SHP77 (cell line): ENCODE results near the gene GOLGA7B.
A peak's percentile ranks its signal among the peaks of the same experiment; 100 is the strongest.

Experiments
- DNase-seq, 2 experiments: peaks; one replicate each; lab custom pipeline; 2025; lab: John Stamatoyannopoulos, UW

Gene GOLGA7B

DNA sequence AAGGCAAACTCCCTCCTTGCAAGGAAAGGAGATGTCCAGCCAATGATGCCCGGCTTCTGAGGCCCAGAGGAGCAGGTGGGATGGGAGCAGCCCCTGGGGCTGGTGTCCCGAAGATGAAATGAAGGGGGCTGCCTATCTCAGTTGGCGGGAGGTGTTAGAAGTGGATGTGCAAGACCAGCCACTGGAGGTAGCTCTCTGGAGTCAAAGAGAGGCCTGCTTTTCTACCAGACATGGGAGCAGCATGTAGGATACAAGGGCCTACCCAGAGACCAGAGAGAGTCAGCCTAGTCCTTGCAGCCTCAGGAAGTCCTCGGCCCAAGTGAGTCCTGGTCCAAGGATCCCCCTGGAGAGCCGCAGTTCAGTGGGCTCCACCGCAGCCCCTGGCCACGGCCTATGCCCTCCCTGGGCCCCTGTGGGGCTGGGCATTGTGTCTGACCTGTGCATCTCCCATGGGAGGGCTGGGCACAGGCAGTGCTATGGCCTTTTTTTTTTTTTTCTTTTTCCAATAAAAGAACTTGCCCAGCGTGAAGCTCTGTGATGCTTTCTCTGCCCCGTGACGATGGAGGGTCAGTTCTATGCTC, 17.7 kb downstream of the GOLGA7B start:
- no peak for DNase-seq

DNA sequence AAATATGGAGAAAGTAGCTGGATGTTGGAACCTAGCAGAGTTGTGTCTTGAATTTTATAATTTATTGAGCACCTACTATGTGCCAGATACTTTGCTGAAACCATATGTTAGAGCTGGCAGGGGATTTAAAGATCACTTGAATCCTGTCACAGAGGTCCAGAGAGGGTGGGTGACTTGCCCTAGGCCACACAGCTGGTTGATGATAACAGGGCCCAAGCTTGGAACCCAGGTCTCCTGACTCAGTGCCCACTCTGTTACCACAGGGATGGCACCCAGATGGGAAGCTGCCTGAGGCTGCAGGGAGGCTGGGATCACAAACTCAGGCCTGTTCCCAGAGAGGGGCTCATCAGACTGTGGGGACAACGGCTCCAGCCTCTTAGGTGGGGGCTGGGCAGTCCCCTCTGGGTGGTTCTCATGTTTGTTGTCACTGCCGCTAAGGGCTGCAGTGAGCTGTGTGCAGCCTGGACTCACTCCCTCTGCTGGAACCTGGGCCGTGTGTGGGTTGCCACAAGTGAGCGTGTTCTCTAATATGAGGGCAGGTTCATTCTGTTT, 18.6 kb downstream of the GOLGA7B start:
- DNase-seq = peak in 1 of 2 experiments; percentile 19

DNA sequence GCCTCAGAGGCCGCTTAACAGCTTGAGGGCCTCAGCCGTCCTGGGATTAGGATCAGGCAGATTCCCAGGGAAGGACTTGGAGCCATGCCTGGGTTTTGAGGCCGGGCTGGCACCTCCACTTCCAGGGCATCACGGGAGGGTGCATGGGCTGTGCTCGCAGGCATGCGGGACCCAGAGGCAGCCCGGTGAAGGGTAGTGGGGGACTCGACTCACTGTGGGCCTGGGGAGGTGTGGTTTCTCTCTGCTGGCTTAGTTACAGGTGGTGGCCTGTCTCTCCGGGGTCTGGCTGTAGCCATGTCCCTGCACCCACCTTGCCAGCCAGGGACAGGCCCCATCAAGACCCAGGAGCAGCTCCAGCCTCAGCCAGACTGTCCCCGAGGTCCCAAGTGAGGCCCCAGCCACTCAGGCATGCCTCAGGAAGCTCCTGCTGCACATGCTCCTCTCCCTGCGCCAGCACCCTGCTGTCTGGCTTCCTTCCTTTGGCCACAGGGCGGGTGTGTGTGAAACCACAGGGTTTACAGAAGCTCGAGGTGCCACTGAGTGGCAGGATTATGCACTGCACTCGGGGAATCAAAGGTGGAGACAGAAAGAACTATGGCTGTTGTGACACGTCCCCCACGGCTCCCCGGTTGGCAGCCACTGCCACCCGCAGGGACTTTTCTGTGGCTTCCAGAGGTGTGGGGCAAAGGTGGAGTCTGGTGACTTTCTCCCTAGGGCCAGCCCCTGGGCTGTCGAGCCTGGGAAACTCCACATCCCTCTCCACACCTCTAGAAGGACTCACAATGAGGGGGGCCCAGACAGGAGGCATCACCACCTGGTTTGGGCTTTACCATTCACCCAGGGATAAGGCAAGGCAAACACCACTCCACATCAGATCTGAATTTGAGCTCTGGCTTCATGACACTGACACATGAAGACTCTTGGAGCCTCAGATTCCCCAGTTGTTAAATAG, 19.7 kb downstream of the GOLGA7B start:
- peak; percentile 90 to 92 for DNase-seq

DNA sequence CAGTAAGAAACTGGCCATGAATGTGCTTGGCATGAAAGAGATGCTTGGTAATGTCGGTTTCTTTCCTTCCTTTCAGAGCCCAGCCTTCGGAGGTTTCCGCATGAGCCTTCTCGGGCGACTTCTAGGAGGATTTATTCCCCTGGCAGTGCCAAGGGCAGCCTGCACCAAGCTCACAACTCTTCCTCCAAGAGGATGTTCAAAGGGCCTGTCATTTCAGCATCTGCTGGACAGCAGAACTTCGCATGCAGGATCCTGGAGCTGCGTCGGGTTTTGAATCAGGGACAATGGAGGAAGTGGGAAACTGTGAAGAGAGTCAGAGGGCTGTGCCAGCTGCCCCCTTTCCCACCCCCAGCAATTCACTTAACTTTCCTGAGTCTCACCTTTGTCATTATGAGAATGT, 21.3 kb downstream of the GOLGA7B start:
- no peak for DNase-seq

DNA sequence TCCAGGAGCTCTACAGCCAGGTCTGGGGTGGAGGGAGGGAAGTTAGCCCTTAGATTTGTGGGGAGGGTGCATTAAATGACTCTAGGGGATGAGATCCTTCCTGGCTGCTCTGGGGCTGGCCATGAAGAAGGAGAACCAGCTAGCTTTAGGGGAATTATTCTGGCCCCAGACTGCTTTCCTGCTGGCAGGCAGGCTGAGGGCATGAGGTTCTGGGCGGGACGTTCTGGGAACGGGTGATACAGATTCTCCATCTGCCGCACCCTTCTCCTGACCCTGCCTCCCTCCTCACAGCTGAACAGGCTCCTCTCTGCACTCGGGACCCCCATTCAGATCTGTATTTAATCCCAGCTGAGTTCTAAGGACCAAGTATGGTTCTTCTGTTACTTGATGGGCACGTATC, 23.9 kb downstream of the GOLGA7B start:
- DNase-seq = no peak

DNA sequence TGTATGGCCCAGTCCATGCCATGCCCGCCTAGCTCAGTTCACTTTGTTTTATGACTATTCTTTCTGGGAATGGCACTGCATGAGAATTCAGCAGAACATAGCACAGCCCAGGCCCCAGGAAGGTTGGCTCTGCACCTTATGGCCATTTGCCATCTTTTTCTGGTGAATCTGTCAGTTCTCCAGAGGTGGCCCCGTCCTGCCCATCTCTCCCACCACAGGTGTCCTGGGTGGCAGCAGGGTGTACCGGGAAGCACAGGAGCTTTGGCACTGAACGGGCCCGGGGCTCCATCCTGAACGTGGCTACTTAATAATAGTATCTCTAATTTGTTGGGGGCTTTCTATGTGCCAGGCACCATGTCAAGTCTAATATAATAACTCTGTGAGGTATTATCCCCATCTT, 24.7 kb downstream of the GOLGA7B start:
- DNase-seq = no peak

DNA sequence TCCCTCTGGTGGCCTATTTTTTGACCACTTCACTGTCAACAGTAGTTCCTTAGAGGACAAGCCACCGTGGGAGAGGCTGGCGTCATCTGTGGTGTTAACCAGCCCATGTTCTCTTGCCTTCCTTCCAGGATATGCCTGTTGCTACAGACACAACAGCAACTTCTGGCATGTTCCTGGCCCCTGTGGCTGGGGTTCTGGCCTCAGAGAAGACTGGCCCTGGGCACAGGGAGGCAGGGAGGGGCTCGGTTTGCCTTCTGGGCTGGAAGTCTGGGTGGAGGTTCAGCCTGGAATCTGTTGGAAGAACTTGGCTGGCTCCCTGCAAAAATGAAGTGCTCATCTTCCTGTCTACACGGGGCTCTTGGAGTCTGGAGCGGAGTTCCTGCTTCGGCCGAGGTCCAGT, 25.7 kb downstream of the GOLGA7B start:
- DNase-seq = no peak

DNA sequence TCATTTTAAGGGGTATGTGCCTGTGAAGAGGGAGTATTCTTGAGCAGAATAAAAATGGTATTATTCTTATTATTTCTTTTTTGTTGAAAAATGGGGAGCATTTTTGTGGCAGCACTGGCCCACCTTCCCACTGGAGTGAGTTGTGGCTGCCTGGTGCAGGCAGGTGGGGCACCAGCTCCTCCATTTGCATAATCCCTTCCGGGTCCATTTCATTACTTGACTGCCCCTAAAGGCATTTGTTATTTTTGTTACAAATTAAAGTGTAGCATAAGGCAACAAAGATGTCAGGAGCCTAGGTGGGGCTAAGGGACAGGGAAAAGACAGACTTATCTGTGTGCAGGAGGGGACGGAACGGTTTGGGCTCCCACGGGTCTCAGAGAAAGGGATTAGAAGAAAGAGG, 26.8 kb downstream of the GOLGA7B start:
- no peak for DNase-seq

DNA sequence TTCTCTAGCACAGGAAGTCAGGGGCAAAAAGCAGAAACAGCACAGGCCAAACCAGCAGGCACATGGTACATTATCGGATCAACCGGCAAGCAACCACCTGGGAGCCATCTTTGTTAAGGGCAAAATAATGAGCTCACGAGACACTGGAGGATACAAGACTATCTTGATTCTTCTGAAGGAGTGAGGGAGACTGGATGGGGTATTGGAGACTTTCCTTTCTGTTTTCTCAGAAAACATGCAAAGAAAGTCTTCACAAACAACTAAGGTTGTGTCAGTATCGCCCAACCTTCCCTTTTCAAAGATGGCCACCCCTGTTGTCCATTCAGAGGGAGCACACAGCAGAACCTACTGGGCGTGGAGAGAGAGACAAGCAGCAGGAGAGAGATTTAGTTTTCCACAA, 29.6 kb downstream of the GOLGA7B start:
- DNase-seq = no peak

DNA sequence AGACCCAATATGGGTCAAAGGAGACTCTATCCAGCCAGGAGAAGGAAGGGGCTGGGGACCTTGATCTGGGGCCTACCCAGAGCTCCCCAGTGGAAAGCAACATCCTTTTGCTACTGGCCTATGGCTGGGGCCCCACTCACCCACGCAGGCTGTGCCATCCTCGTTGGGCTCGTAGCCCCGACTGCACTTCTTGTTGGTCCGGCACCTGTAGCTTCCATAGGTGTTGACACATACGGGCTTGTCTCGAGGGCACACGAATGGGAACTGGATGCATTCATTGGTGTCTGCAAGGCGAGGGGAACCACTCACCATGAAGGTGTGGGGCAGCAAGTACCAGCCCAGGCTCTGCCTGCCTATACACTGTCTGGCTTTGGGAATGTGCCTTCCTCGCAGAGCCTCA, 30.5 kb downstream of the GOLGA7B start:
- DNase-seq = no peak

DNA sequence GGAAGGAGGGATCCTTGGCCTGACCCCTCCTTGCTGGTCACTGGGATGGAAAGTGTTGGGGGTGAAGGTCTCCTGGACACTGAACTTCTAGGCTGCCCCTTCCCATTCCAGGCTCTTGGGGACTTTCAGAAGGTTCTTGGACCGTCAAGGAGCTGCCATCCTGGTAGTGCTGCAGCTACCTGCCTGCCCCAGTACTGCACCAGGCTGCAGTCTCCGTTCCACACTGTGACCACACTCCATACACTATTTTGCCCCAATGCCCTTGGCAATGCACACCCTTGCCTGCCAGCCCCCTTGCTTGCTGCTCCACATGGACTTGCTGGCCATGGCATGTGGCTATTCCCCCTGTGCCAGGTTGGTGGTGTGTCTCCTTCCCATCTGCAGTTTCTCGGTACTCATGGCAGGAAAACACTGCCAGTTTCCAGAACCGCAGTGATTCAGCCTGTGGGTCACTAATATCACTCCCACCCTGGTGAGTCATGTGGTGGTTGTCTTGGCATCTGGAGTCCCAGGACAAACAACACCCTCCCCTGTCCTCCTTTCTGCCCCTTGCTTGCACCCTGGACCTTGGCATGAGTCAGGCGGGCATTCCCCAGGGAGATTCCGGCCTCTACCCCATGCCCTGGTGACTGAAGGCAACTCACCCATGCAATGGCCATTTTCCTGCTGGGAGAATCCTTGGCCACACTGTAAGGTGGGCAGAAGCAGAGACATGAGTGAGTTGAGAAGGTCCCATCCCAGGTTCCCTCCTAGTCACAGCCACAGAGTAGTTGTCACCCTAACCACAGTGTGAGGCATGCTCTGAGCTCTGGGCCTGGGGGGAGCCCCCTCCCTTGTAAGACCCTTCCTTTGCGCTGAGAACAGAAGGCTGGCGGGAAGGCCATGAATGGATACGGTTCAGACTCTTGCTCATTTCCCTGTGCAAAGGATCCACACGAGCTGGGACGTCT, 32.8 kb downstream of the GOLGA7B start:
- DNase-seq = no peak

DNA sequence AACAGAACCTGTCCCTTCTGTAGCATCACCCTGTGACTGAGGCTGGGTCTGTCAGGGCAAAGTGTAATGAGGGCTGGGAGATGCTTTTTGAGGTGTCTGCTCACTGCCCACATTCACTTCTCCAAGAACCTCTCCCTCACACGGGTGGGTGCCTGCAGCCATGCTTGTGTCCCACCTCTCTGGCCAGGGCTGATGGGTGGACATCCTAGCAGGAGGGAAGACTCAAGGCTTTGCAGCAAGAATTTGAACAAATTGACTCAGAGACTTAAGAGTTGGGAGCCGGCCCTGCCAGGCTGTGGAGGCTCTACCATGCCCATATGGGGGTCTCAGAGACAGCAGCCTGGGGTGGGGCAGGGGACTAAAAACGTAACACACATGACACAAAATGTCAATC, 33.4 kb downstream of the GOLGA7B start:
- no peak for DNase-seq

DNA sequence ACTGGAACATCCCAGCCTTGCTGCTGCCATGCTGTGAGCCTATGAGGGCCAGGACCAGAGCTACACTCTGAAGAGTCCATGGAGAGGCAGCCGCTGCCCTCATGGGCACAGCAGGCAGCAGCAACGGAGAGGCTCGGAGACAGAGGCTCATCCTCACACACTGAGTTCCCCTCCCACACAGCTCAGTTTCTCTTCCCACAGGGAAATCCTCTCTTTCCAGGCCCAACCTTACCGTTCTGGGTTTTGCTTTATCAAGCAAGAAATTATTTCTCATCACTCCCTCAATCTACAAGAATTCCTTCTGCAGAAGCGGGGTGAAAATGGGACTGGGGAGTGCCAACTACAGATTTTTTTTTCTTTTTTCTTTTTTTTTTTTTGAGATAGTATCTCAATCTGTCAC, 36.6 kb downstream of the GOLGA7B start:
- no peak for DNase-seq

DNA sequence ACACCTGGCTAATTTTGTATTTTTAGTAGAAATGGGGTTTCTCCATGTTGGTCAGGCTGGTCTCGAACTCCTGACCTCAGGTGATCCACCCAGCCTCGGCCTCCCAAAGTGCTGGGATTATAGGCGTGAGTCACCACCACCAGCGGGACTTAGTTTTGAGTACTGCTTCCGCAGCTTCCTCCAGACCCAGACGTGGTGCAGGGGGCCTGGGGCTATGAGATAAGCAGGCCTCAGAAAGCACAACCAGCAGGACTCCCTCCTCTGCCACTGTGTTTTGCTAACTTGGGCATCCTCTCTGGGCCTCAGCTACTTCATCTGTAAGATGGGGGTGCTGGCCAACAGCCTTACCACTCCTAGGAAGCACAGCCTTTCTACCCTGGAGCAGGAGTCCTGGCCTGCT, 37.8 kb downstream of the GOLGA7B start:
- no peak for DNase-seq

DNA sequence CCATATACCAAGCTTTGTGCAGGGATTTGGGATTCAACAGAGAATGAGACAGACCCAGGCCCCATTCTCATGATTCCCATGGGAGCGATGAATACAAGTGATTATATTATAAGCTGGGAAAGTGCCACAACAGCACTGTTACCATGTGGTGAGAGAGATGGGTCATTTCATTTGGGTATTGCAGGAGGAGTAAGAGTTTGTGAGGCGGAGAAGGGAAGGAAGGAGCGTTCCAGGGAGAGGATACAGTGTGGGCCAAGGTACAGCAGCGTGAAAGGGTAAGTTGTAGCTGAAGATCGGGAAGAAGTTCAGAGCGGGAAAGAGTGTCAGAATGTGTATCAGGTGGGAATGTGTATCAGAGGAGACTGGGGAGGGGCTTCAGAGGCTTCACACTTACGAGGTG, 38.5 kb downstream of the GOLGA7B start:
- no peak for DNase-seq

DNA sequence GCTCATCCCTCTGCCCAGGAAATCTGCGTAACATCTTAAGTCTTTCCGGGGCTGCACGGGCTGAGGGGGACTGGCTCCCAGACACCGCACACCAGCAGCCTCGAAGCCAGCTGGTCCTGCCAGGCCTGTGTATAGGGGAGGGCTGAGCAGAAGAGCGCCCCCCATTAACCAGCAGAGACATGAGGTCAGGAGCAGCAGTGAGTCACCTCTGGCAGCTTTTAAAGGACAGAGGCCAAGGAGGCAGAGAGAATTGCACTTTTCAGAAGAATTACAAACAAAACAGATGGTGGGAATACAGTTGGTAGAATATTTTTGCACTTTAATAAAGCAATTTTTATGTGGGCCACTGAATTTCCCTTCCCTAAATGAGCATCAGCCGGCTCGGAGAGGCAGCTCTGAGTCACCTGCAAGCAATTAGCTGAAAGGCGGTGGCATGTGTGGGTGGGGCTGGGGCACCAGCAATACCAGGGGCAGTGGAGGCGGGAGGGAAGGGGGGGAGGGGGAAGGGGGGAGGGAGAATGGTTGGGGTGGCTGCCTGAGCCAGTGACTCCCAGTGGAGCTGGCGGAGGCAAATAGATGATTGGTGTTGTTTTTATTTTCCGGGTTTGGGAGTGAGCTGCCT, 39.1 kb downstream of the GOLGA7B start:
- DNase-seq = peak in 1 of 2 experiments; percentile 36

DNA sequence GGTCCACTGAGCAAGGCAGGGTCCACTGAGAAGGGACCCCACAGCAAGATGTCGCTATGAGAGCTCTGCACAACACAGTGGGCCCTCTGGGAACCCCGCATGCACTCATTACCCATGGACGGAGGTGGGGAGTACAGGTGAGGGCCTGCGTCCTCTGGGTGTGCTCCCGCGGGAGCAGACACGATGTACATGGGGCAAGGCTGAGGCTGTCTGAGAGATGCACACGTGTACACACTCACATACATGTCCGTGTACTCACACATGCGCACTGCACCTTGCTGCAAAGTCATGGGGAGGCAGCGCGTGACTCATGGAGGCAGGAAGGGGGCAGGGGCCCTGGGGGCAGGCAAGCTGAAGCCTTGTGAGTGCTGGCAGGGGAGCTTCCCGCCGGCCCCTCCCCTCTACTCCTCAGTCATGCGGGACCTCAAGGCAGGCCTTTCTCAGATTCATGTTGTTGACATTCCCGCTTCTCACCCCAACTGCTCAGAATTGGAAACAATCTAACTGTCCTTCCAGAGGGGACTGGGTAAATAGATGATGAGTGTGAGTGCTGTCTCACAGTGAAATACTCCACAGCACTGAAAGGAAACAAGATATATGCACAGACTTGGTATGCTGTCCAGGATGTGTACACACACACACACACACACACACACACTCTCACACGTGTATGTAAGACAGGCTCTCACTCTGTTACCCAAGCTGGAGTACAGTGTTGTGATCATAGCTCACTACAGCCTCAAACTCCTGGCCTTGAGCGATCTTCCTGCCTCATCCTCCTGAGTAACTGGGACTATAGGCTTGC, 40.0 kb downstream of the GOLGA7B start:
- DNase-seq = peak; percentile 23 to 79

DNA sequence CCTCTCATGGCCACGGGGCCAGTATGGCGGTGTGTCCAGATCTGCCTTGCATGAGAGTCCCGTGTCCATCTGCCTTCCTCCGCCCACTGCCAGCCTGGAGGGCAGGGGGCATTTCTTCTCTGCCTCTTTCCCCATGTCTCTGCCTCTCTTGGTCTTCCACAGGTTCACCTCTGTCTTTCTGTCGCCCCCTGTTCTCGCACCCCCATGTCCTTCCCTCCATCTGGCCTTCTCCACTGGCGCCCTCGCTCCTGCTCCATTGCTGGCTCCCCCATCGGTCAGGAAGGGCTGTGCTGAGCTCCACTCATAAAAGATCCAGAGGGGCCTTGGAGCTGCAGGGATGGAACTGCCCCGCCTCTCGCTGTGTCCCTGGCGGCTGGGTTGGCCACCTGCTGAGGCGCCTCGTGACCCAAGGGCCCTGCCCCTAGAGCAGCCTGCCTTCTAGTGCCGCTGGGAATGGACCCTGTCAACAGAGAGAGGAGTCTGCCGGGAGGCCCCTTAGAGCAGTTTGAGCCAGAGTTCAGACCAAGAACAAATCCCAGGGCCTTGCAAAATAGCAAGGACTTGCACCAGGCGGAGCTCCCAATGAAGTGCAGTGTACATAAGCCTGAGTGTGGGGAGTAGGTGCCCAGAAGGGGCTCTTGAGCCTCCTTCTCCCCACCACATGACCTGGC, 42.0 kb downstream of the GOLGA7B start:
- DNase-seq = peak; percentile 11 to 47

DNA sequence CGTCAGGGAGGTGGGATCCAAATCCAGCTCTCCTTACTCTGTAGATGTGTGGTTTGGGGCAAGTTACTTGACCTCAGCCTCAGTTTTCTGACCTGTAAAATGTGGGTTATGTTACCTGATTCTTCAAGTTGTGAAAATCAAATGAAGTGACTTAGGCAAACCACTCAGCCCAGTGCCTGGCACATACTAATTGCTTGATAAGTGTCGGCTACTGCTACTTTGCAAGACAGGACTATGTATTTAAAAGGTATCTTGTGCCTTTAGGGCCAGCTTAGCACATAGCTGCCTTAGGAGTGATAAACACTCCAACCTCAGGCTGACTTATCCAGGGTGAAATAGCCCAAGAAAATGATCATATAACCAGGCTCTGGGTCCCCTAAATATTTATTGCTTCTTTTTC, 42.9 kb downstream of the GOLGA7B start:
- no peak for DNase-seq

DNA sequence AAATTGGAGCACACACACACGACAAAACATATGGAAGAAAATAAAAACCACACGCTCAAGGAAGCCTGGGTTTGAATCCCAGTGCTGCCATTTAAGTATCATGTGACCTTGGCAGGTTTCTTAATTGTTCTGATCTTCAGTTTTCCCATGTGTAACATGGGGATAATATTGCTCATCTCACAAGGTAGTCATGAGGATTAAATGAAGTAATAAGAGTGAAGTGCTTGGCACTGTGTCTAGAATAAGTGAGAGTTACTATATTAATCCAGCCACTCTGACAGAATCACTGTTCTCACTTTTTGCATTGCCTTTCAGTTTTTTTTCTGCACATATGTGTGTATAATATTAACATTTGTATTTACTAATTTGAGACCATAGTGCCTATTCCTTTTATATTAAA, 43.3 kb downstream of the GOLGA7B start:
- no peak for DNase-seq
